Suprapubic skin (tissue), 4 donors: ENCODE measurements around the gene NR6A1. TPM values are rescaled to one million over a fixed set of nuclear protein-coding genes. Genes with fewer than 3 reads are reported as not detected.

ENCODE experiments used
- DNase-seq, 2 donors: peaks; one replicate each; pipeline ENCODE4 v3.0.0-alpha.2; 2019; ENCODE audit warnings: low spot score in 2 of 2
- H3K27ac ChIP-seq: fragments of 200-600 bp; sonication (generic); one replicate; pipeline ENCODE4 v1.5.1; 2019
- H3K27me3 ChIP-seq: fragments of 200-600 bp; sonication (generic); one replicate; pipeline ENCODE4 v1.5.1; 2019
- H3K36me3 ChIP-seq: fragments of 200-600 bp; sonication (generic); one replicate; pipeline ENCODE4 v1.5.1; 2019
- H3K4me1 ChIP-seq: fragments of 200-600 bp; sonication (generic); one replicate; pipeline ENCODE4 v1.5.1; 2019
- H3K4me3 ChIP-seq: fragments of 200-600 bp; sonication (generic); one replicate; pipeline ENCODE4 v1.5.1; 2019; ENCODE audit warnings: mild to moderate bottlenecking
- H3K9me3 ChIP-seq: fragments of 200-600 bp; sonication (generic); one replicate; pipeline ENCODE4 v1.5.1; 2019
- EP300 ChIP-seq: sonication (generic); formaldehyde crosslinking; IDR thresholded peaks from one replicate; pipeline ENCODE4 v1.6.1; 2017; ENCODE audit warnings: antibody characterized with exemption
- POLR2A ChIP-seq, 2 donors: fragments of 450-650 bp; IDR thresholded peaks; one replicate each; pipeline ENCODE4 v1.6.1; 2017; ENCODE audit warnings: antibody characterized with exemption in 2 of 2, mild to moderate bottlenecking in 2 of 2, moderate library complexity in 2 of 2
- POLR2AphosphoS5 ChIP-seq, 3 donors: sonication (generic); formaldehyde crosslinking; IDR thresholded peaks; one replicate each; pipeline ENCODE4 v1.6.1; 2017; ENCODE audit warnings: antibody characterized with exemption in 3 of 3
- WGBS: methylation state at CpG from one replicate; pipeline ENCODE4 v1.1.5; 2018; 5-methylcytosine and 5-hydroxymethylcytosine counted together
- total RNA-seq, 4 donors: library from RNA; depleted of rRNA; stranded (reverse); fragments of >200 nt; gene quantifications; one replicate each; pipeline ENCODE4 v1.1.0, GENCODE V29; 2016
- TF ChIP-seq, protein P1 (sequence below), 2 donors: fragments of 200-600 bp in 1 of 2; fragments of 450-650 bp in 1 of 2; sonication (generic) in 1 of 2; IDR thresholded peaks; one replicate each; pipeline ENCODE4 v1.5.1; 2016 to 2019; ENCODE audit warnings: antibody characterized with exemption in 2 of 2, mild to moderate bottlenecking in 1 of 2, moderate library complexity in 1 of 2

The NR6A1 gene
- total RNA-seq, 4 donors from 2014 or later, result 6.5 to 10.1 (median 6.8) TPM

DNA sequence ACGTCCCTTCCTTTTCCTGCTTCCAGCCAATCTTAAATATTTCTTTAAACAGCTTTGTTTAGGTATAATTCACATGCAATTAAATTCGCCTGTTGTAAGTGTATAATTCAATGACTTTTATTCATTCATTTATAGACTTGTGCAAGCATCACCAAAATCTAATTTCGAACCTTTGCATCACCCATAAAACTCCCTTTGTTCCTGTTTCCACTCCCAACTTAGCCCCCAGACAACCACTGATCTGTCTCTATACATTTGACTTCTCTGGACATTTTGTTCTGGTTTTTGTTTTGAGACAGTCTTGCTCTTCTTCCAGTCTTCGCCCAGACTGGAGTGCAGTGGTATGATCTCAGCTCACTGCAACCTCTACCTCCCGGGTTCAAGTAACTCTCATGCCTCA is 71.5 kb downstream of the NR6A1 start:
- TF ChIP-seq POLR2AphosphoS5 (IDR thresholded peaks at IDR 0.05) (no peak), POLR2A (IDR thresholded peaks at IDR 0.05) (no peak), EP300 (no peak)
- TF ChIP-seq, protein P1, sequence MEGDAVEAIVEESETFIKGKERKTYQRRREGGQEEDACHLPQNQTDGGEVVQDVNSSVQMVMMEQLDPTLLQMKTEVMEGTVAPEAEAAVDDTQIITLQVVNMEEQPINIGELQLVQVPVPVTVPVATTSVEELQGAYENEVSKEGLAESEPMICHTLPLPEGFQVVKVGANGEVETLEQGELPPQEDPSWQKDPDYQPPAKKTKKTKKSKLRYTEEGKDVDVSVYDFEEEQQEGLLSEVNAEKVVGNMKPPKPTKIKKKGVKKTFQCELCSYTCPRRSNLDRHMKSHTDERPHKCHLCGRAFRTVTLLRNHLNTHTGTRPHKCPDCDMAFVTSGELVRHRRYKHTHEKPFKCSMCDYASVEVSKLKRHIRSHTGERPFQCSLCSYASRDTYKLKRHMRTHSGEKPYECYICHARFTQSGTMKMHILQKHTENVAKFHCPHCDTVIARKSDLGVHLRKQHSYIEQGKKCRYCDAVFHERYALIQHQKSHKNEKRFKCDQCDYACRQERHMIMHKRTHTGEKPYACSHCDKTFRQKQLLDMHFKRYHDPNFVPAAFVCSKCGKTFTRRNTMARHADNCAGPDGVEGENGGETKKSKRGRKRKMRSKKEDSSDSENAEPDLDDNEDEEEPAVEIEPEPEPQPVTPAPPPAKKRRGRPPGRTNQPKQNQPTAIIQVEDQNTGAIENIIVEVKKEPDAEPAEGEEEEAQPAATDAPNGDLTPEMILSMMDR (IDR thresholded peaks at IDR 0.05), result no peak
- Histone ChIP-seq H3K36me3 (no peaks in the 10 kb centered on the region), H3K4me3 (no peak overlapping the region), H3K27me3 (no peaks in the 10 kb centered on the region), H3K9me3 (no peaks in the 10 kb centered on the region), H3K4me1 (no peaks in the 10 kb centered on the region), H3K27ac (no peak overlapping the region)
- DNase-seq, result no peak
- 96% methylated on average over 5 of the region's 5 CpGs for WGBS

DNA sequence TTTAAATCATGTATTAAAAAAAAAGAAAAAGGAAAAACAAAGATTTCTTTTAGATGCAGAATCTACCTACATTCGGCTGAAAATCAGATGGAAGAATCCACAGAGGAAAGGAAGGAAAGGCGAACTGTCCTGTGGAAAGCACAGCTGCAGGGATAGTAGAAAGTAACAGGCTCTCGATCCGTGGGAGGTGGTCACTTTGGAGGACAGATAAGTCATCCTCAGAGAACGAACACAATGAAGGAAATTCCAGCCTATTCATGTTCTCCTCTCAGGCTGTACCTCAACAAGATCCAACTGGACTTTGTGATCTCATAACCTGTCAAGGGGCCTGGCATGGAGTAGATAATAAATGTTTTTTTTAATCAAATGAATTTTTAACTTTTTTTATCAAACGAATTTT is 72.8 kb downstream of the NR6A1 start:
- H3K27ac ChIP-seq, result no peak overlapping the region
- H3K4me3 ChIP-seq, result no peak overlapping the region
- 59% methylated on average over 6 of the region's 6 CpGs for WGBS
- no peaks in the 10 kb centered on the region for H3K9me3 ChIP-seq
- no peak for TF ChIP-seq EP300
- no peak for TF ChIP-seq POLR2A (IDR thresholded peaks at IDR 0.05)
- no peak for TF ChIP-seq POLR2AphosphoS5 (IDR thresholded peaks at IDR 0.05)
- no peaks in the 10 kb centered on the region for H3K36me3 ChIP-seq
- DNase-seq, result no peak
- no peaks in the 10 kb centered on the region for H3K4me1 ChIP-seq
- no peaks in the 10 kb centered on the region for H3K27me3 ChIP-seq

DNA sequence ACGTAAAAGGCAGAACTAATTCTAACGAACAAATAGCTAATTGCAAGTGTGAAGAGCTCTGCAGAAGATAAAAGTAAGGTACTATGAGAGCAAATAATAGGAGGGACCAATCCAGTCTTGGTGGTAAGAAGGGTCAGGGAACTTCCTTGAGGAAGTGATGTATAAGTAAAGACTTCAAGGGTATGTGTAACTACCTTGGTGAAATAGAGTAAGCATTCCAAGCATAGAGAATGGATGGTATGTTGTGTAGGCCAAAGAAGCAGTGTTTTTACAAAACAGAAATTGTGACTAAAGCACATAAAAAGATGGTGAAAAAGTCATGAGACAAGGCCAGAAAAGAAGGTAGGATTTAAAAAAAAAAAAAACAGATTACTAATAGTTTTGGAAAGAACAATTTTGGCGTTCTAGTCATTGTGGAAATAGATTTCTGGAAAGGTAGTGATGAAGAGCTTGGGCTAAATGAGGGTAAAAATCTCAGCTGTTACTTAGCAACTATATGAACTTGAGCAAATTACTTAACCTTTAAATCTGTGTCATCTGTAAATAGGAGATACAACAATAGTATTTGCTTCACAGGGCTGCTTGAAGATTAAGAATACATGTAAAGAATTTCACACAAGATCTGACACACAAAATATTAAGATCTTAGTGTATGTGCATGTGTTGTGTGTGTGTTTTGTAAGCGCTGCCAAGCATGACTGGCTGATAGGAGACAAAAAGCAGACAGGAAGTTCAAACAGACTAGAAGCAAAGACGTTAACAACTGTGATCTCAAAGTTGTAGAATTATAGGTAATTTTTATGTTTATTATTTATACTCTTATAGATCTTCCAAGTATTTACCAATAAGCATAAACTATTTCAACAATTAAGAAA is 73.5 kb downstream of the NR6A1 start:
- no peak for DNase-seq

DNA sequence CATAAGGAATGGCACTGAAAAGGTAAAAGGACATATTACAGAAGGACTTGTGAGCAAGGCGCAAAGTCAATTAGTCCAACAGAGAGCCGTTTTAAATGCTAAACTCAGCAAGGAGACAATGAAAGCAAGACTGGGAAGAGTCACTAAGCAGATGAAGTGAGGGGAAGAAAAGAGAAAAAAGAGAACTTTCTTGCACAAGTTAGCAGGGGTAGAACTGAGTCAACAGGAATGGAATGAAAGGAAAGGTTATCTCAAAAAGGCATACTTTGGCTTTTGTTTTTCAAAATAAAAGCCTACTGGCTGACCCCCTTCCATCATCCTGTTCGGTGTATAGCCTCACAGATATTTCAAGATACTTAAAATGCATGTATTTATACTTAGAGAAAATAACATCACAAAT is 75.0 kb downstream of the NR6A1 start:
- H3K27me3 ChIP-seq, result no peaks in the 10 kb centered on the region
- WGBS, result 78% methylated on average over 3 of the region's 3 CpGs
- H3K9me3 ChIP-seq, result no peaks in the 10 kb centered on the region
- no peaks in the 10 kb centered on the region for H3K4me1 ChIP-seq
- H3K27ac ChIP-seq, result no peak overlapping the region
- TF ChIP-seq POLR2A (IDR thresholded peaks at IDR 0.05), result no peak
- TF ChIP-seq EP300, result no peak
- no peak for TF ChIP-seq POLR2AphosphoS5 (IDR thresholded peaks at IDR 0.05)
- TF ChIP-seq, protein P1 (IDR thresholded peaks at IDR 0.05), result no peak
- DNase-seq, result no peak
- no peaks in the 10 kb centered on the region for H3K36me3 ChIP-seq
- H3K4me3 ChIP-seq, result no peak overlapping the region

More for the DNA sequence above, 73.5 kb downstream of the NR6A1 start:
- no peaks in the 10 kb centered on the region for H3K27me3 ChIP-seq
- H3K9me3 ChIP-seq, result no peaks in the 10 kb centered on the region
- H3K27ac ChIP-seq, result no peak overlapping the region
- H3K36me3 ChIP-seq, result no peaks in the 10 kb centered on the region
- TF ChIP-seq, protein P1 (IDR thresholded peaks at IDR 0.05), result no peak
- TF ChIP-seq POLR2AphosphoS5 (IDR thresholded peaks at IDR 0.05) (no peak), EP300 (no peak), POLR2A (IDR thresholded peaks at IDR 0.05) (no peak)
- no peak overlapping the region for H3K4me3 ChIP-seq
- WGBS, result 71% methylated on average over 5 of the region's 5 CpGs
- H3K4me1 ChIP-seq, result no peaks in the 10 kb centered on the region

DNA sequence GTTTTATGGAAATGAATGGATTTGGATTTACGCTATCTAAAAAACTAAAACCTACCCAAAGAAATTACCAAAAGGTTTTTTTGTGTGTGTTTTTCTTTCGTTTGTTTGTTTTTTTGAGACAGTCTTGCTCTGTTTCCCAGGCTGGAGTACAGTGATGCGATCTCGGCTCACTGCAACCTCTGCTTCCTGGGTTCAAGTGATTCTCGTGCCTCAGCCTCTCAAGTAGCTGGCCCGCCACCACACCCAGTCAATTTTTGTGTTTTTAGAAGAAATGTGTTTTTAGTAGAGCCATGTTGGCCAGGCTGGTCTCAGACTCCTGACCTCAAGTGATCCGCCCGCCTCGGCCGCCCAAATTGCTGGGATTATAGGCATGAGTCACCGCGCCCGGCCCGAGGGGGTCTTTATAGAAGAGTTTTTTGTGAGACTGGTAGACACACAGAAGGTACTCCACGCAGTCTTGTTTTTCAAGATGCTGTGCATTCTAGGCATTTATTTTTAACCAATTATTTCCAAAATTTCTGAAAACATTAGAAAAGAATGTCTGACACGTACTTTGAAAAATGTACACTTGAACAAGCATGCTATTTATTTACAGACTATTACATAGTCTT is 75.7 kb downstream of the NR6A1 start:
- Histone ChIP-seq H3K27ac (no peak overlapping the region), H3K9me3 (no peaks in the 10 kb centered on the region), H3K4me1 (no peaks in the 10 kb centered on the region), H3K36me3 (no peaks in the 10 kb centered on the region), H3K27me3 (no peaks in the 10 kb centered on the region), H3K4me3 (no peak overlapping the region)
- no peak for DNase-seq
- TF ChIP-seq EP300 (no peak), POLR2AphosphoS5 (IDR thresholded peaks at IDR 0.05) (no peak), POLR2A (IDR thresholded peaks at IDR 0.05) (no peak)
- TF ChIP-seq, protein P1 (IDR thresholded peaks at IDR 0.05), result no peak
- WGBS, result 85% methylated on average over 16 of the region's 16 CpGs
